GM12875 (cell line): Measurements from ENCODE around the gene MLPH.

Source experiments
- H3K4me3 ChIP-seq: one replicate; pipeline ENCODE4 v1.5.1; 2011; ENCODE audit warnings: low read depth, low read length, control low read depth
- CTCF ChIP-seq: IDR thresholded peaks from 2 replicates; pipeline ENCODE4 v1.5.1; 2011; ENCODE audit warnings: low read depth, mild to moderate bottlenecking, control low read depth, inconsistent platforms, low read length, moderate library complexity, borderline replicate concordance; ENCODE audit not compliant: insufficient read depth

MLPH gene

GRCh38 chr2:237566401-237567235, 79.6 kb downstream of the MLPH start, which contains the start of gene PRLH:
PRLH (plus strand) TSS chr2:237566574; CDS start chr2:237566574, 0 bp downstream.
- no peak for TF ChIP-seq CTCF

GRCh38 chr2:237567276-237568029, 80.4 kb downstream of the MLPH start:
- no peak for TF ChIP-seq CTCF
- no peak overlapping the region for H3K4me3 ChIP-seq

More at GRCh38 chr2:237566401-237567235, 79.6 kb downstream of the MLPH start, which contains the start of gene PRLH:
- no peak within 1 kb of the TSS for H3K4me3 ChIP-seq

GRCh38 chr2:237568121-237568660, 81.1 kb downstream of the MLPH start:
- no peak for TF ChIP-seq CTCF

GRCh38 chr2:237569041-237569440, 82.0 kb downstream of the MLPH start:
- TF ChIP-seq CTCF = no peak
- H3K4me3 ChIP-seq = no peak overlapping the region

More at GRCh38 chr2:237568121-237568660, 81.1 kb downstream of the MLPH start:
- H3K4me3 ChIP-seq = no peak overlapping the region

- H3K4me3 ChIP-seq = no peak overlapping the region
- TF ChIP-seq CTCF = no peak
Measured at GRCh38 chr2:237569896-237570295, 82.8 kb downstream of the MLPH start.

- TF ChIP-seq CTCF = no peak
- H3K4me3 ChIP-seq = no peak overlapping the region
Measured at GRCh38 chr2:237570776-237571335, 83.8 kb downstream of the MLPH start.
